Stimulated activated CD8-positive, alpha-beta memory T cell treated with anti-CD3 and anti-CD28 coated beads, Interleukin-12 subunit alpha, Interleukin-12 subunit beta, amount 100 ng/mL, for 1 hour (primary cell): Measurements from ENCODE around the gene SMYD3.
"Not testable (repeated sequence)": the region's sequence is repeated elsewhere in the genome, so short reads cannot be mapped to it uniquely, and the experiment has no call there.

ENCODE experiments used
- DNase-seq: peaks from one replicate; pipeline ENCODE4 v3.0.0-alpha.2; 2020; ENCODE audit warnings: low read depth

SMYD3 gene

DNA sequence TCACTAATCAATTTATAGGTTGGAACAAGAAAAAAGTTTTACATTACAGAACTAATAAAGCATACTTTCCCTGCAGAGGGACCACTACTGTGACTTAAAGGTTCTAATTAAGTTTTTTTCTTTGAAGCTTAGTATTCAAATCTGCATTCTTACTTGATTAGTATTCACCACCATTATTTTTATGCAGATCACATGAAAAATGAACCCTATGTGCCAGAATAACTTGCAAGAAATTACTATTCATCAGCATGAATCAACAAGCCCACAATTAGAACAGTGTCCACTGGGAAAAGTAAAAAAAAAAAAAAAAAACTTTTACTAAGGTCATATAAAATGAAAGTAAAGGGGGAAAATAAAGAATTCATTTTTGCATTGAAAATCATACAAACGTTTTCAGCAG, 90.8 kb downstream of the SMYD3 start:
- DNase-seq = no peak

DNA sequence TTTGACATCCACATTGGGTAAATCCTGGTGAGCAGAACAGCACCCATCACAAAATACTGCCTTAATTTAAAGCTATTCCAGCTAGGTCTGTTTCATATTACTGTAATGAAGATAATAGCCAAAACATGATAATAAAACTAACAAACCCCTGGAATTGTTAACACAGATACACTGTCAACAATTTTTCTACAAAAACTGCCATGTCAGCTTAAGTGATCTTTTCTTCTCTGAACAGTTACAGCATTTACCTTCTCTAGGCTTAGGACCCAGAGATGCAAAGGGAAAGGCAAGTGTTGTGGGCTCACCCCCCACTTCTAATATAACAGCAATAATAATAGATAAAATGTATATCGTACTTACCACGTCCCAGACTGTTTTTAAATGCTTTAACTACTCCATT, 92.1 kb downstream of the SMYD3 start:
- no peak for DNase-seq

DNA sequence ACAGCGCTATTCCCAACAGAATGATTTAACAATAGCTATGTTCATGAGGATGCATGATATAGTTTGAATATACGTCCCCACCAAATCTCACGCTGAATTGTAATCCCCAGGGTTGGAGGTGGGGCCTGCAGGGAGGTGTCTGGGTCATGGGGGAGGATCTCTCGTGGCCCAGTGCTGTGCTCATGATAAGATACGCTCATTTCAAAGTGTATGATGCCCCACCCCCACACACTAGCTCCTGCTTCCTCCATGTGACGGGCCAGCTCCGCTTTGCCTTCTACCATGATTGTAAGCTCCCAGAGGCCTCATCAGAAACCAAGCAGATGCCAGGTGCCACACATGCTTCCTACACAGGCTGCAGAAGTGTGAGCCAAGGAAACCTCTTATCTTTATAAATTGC, 93.6 kb downstream of the SMYD3 start:
- DNase-seq = no peak

DNA sequence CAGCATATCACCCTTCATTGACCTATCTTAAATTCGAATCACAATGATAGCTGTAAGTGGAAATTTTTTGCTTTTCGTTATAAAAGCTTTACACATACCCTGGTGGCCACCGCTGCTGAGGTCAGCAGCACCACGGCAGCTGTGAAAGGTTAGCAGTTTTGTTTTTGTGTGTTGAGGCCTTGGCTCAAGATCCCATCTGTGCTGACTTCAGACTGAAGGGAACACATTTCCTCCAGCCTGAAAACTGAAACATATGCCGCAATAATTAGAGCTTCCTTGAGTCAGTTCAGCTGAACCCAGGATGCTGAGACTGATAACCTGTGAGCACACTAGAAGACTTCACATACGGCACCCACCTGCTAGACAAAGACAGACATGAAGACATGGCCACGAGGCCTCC, 103.0 kb downstream of the SMYD3 start:
- DNase-seq = no peak

DNA sequence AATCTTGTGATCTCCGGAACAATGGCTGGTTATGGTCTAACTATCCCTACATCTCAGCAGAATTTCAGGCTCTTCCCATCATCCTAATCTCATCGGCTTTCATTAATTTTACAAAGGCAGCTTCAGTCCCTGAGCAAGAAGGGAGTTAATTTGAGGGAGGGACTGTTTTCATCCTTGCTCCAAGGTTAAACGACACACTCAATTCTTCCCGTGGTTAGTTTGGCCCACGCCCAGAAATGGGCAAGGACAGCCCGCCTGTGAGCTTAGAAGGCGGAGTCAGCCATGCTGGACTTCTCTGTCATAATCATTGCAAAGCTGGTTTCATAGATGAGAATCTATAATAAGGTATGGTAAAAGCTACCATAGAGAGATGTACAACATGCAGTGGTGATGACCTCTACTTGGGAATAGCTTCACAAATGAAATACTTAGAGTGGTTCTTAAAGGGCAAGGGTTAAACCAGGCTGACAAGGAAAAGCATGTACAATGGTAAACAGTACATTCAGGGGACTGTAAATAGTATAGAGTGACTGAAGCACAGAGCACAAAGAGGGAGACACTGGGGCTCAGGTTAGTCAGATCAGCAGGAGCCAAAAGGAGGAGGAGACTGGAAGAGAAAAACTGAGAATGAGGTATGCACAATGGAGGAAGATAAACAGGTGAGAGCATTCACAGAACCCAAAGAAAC, 108.8 kb downstream of the SMYD3 start:
- DNase-seq = no peak

DNA sequence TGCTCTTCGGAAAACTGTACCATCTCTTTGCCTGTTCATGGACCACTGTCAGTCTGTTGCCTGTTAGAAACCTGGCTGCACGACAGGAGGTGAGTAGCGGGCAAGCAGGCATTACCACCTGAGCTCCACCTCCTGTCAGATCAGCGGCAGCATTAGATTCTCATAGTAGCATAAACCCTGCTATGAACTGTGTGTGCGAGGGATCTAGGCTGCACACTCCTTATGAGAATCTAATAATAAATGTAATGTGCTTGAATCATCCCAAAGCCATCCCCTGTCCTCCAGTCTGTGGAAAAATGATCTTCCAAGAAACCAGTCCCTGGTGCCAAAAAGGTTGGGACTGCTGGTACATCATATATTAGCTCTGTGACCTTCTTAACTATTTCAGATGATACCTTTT, 110.0 kb downstream of the SMYD3 start:
- DNase-seq = no peak

DNA sequence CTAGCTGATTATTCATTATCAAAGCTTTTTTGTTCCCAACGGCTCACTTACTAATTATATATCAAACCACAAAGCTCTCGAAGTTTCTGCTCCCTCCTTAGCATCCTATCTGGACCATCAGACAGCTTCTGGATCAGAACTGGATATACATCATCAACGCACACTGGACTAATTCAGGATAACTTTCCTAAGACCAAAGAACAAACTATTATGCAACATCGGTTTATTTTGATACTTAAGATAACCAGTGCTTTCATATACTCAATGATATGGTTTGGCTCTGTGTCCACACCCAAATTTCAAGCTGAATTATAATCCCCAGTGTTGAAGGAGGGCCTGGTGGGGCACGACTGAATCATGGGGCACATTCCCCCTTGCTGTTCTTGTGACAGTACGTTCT, 110.8 kb downstream of the SMYD3 start:
- no peak for DNase-seq

DNA sequence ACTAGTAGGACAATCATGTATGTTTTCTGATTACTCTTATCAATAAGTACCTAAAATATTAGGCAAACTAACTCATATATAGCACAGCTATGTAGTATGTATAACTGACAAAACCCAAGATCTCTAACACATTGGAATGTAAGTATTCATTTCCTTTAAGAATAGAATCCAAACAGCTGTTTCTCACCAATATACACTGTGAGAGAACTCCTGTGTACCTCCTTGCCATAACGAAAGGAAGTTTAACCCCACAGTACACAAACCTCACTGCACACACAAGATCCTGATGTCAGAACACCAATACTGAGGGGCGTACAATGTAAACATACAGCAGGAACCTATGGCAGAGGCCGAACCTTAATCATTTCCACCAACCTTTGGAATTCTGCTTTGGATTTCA, 113.0 kb downstream of the SMYD3 start:
- no peak for DNase-seq

DNA sequence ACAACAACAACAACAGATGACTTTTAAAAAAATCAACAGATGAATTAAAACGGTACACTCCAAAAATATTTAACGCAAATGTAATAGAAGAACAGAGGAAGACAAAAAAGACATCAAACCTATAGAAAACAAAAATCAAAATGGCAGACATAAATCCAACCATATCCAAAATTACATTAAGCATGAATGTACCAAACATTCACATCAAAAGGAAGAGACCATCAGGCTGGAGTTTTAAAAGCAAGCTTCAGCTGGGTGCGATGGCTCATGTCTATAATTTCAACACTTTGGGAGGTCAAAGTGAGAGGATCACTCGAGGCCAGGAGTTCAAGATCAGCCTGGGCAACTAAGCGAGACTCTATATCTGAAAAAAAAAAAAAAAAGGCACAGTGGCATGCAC, 116.2 kb downstream of the SMYD3 start:
- no peak for DNase-seq

DNA sequence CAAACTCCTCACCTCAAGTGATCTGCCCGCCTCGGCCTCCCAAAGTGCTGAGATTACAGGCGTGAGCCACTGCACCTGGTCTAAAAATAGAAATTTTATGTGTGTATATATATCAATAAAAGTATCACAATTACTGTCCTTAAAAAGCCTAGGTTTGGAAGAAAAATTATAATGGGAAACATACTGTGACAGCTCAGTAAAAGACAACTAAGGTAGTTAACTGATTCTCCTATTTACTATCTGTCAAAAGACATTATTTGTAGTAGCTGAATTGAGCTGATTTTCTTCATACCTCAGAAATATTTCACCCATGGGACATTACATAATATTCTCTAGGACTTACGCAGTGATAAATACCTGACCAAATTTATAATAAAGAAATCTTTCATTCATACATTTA, 122.5 kb downstream of the SMYD3 start:
- DNase-seq = no peak

DNA sequence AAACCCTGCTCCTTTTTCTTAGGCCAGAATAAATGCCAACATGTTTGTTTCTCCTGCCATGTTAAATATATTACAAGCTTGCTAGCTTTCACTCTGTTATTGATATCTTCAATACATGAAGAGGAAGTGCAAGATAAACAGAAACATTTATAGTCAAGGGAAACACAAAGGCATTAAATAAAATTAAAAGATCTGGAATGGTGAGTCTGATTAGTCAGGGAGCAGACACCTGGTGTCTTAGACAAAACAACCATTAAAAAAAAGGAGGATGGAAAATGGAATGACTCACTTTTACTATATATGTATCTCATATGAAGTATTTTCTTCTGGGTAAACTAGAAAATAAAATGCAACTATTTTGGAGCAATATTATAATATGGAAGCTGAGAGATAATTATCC, 123.3 kb downstream of the SMYD3 start:
- DNase-seq = no peak

DNA sequence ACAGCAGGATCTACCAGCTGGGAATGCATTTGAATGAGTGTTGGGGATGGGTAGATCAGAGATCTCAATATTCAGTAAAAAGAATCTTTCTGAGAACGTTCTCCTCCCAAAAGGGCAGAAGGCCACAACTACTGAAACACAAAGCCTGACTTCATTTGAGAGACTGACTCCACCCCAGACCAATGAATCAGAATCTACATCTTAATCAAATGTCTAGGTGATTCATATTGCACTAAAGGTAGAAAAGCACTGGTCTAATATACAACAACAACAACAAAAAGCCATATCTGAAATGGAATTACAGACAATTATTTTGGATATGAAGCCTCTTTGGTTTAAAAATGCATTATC, 123.9 kb downstream of the SMYD3 start:
- DNase-seq = no peak

DNA sequence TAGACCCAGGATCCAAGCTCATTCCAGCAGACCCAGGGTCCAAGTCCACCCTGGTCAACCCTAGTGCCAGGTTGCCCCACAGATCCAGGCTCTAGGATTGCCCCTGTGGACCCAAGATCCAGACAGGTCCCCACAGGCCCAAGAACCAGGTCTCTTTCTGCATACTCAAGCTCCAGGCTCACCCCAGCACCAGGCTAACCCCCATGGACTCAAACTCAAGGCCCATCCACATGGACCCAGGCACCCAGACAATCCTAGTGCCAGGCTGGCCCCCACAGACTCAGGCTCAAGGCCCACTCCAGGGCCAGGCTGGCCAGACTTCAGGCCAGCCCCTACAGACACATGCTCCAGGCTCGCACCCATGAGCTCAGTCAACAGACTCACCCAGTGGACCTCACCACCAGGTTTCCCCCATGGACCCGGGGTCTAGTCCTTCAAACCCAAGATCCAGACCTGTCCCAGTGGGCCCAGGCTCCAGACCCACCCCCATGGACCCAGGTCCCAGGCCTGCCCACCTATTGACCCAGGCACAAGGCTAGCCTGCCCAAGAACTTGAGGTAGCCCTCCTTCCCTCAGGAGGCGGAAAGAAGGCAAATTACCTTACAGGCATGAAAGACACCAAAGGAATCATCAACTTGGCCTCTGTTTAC, 124.4 kb downstream of the SMYD3 start:
- DNase-seq = no peak

DNA sequence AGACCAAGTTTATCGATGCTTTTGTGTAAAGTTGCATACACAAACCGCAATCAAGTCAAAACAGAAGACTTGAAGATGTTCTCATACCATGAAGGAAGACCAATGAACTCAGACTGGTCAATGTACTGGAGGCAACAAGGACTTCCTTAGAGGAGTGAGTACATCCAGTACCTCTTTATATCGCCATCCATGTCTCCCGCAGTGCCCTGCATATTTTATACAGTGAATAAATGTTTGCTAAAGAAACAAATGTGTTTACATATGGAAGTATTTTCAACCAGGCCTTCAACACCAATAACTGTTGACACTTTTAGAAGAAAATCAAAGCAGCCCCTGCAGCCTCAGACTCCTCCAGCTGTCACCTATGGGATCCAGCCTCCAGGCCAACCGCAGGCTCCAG, 125.6 kb downstream of the SMYD3 start:
- DNase-seq = no peak

DNA sequence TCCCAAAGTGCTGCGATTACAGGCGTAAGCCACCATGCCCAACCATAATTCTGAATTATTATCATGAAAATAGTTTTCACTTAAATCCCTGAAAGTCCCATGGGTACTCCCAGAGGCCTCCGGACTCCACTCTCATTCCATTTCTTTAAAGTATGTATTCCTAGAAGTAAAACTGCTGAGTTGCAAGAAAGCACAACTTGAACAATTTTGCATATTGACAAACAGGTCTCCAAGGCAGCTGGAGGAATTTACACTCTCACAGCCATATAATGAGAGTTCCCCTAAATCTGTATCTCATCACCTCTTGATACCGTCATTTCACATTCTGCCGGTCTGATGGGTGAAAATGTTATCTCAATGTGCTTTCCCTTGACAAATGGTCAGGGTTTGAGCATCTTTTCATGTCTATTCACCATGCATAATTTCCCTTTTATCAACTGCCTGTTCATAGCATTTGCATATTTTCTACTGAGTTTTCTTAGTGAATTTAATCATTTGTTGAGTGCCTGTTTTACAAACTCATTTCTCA, 129.4 kb downstream of the SMYD3 start:
- no peak for DNase-seq

DNA sequence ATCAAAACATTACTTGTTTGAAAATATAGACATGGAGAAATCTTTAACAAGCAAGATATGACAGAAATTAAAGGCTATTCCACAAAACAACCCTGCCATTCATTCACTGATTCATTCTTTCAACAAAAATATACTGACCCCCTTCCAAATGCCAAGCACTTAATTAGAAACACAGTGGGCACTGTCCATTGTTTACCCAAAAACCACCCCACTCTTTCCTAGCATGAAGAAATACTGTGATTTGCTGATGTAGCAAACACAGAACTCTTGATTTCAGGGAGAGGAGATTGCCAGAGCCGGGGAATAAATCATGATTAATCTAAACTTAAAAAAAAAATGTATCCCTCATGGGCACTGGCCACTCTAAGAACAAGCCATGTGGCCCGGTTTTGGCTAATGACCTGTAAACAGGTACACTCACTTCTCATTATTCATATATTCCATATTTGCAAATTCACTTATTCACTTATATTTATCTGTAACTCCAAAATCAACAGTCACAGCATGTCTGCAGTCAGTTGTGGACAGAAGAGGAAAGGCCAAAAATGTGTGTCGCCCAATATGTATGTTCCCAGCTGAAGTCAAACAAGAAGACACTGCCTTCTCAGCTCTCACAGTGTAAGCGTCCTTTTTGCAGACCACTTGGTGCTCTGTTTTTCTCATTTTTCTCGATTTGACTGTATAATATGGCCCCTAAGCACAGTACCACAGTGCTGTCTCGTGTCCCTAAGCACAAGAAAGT, 133.1 kb downstream of the SMYD3 start:
- DNase-seq = no peak

DNA sequence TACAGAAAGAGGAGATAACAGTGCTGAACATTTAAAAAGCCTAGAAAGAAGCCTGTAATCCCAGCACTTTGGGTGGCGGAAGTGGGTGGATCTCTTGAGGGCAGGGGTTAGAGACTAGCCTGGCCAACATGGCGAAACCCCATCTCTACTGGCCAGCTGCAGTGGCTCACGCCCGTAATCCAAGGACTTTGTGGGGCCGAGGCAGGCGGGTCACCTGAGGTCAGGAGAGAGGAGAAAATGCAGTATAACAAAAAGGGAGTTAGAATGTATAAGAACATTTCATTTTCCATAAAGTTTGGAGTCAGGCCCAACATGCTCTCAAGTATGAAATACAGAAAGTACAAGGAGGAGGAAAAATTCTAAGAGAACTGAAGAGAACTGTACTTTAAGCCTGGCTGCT, 134.5 kb downstream of the SMYD3 start:
- no peak for DNase-seq

DNA sequence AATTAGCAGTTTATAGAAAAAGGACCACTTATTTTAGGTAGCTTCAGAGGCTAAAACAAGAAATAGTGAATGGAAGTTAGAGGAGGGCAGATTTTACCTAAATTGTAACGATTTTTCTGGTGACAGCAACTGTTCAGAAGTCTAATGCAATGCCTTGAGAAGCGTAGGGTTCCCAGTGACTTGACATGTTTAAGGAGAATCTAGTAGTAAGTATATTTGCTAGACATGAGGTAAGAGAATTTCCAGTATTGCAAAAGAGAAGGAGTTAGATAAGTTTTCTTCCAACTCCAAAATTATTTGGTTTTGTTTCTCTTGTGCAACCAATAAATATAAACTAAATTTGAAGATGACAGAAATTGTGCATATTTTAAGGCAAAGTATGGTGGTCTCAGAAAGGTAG, 140.0 kb downstream of the SMYD3 start:
- no peak for DNase-seq

DNA sequence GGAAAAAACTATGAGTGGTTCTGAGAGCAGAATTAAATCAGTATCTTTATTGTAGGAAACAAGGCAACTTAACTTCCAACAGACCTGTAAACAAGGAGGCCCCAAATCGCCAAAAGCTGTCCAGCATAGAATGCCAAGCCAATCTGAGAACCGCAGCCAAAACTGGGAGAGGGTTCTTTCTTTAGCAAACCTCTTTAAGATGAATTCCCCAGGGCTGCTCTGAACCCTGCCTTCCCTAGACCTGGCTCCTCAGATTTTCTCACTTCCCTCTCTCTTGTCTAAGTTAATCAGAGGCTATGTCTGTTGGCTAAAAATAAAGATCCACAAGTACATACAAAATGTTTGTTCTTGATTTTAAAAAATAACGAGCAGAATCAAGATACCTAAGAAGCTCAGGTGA, 141.4 kb downstream of the SMYD3 start:
- DNase-seq = no peak

DNA sequence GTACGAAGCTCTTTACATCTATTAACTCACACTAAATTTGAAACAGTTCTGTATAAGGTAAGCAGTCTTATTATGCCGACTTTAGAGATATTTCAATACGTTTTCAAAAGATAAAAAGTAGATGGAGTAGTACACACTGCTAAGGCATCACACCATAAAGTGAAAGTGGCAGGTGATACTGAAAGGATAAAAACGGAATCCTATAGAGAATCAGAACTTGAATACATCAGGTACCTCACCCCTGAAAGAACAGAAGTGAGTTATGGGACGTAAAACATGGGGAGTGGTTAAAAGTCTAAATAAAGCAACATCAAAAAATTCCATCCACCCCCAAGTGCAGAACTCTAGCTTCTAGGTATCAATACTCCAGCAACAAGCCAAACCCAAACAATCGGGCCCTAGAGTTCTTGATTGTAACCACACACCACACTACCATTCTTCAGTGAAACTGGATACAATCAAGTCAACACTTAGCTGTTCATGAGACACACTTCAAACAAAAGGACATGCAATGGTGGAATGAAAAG, 142.6 kb downstream of the SMYD3 start:
- DNase-seq = no peak

DNA sequence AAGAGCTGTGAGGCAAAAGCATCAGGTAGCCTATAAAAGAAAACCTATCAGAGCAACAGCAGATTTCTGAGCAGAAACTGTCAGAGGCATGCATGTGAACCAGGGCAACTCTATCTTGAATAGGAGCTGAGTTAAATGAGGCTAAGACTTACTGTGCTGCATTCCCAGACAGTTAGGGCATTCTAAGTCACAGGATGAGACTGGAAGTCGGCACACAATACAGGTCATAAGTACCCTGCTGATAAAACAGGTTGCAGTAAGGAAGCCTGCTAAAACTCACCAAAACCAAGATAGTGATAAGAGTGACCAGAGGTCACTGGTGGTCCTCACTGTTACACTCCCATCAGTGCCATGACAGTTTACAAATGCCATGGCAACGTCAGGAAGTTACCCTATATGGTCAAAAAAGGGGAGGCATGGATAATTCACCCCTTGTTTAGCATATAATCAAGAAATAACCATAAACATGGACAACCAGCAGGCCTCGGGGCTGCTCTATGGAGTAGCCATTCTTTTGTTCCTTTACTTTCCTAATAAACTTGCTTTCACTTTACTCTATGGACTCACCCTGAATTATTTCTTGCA, 150.0 kb downstream of the SMYD3 start:
- not testable (repeated sequence) for DNase-seq

DNA sequence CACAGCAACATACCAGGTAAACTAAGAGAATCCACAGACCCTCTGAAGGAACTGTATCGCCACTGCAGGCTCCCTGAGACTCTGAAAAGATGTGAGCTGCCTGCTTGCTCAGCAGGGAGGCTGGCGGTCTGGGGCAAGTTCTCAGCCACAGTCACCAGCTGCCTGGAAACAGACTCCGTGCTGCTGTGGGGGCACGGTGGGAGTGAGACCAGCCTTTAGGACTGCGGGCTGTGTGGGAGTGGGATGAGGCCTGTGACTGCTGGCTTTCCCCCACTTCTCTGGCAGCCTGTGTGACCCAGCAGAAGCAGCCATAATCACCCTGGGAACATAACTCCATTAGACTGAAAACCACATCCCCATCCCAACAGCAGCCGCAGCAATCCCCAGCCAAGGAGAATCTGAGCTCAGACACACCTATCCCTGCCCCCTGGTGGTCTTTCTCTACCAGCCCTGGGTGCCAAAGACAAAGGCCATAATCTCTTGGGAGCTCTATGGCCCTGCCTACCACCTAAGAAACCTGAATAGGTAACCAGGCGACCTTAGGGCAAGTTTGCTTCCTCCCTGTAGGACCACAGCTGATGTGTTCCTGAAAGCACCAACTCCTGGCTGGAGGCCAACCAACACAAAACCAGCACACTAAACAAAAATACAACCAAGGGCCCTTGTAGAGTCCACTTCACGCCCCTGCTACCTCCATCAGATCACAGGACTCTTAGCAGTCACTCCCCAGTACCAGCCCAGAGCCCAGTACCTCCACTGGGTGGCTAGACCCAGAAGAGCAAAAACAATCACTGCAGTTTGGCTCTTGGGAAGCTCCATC, 151.5 kb downstream of the SMYD3 start:
- DNase-seq = no peak
